Caco-2 (cell line): Measurements from ENCODE around the gene GDF7. TPM values are rescaled to one million over a fixed set of nuclear protein-coding genes. Genes with fewer than 3 reads are reported as not detected.

Experiments
- BruUV-seq: library from RNA; stranded (reverse); fragments of 400-500 nt; replicated peaks from 2 replicates; lab custom pipeline; 2021; lab: Mats Ljungman, UMichigan
- CTCF ChIA-PET: fragments of 300-600 bp; sonication (Branson Sonifier 250); formaldehyde crosslinking; loops from one replicate; lab custom pipeline; 2022; ENCODE audit warnings: antibody characterized with exemption; lab: Charles Lee
- POLR2A ChIA-PET: fragments of 300-600 bp; sonication (Branson Sonifier 250); formaldehyde crosslinking; loops from one replicate; lab custom pipeline; 2022; ENCODE audit warnings: antibody characterized with exemption; lab: Charles Lee
- DNase-seq, 2 experiments: peaks; one replicate each; pipeline versions ENCODE4 v3.0.0 to v3.0.0-alpha.2; 2020 to 2022
- H3K27me3 ChIP-seq: replicated peaks from 2 replicates; pipeline ENCODE4 v1.6.0; 2011; ENCODE audit warnings: low read length; ENCODE audit not compliant: control insufficient read depth, insufficient read depth
- H3K36me3 ChIP-seq: 2 replicates; pipeline ENCODE4 v1.5.1; 2011; ENCODE audit warnings: low read length; ENCODE audit not compliant: control insufficient read depth, insufficient read depth
- H3K4me1 ChIP-seq: fragments of 250-450 bp; sonication (Bioruptor Pico); 2 replicates; pipeline ENCODE4 v1.5.1; 2020; ENCODE audit warnings: mild to moderate bottlenecking
- H3K4me3 ChIP-seq: 2 replicates; pipeline ENCODE4 v1.5.1; 2011; ENCODE audit warnings: low read depth, mild to moderate bottlenecking, control low read depth, low read length
- H3K9me3 ChIP-seq: fragments of 250-450 bp; sonication (Bioruptor Pico); 2 replicates; pipeline ENCODE4 v1.5.1; 2020; ENCODE audit warnings: mild to moderate bottlenecking, moderate library complexity
- H3K27ac Mint-ChIP-seq: one replicate; pipeline ENCODE4 v1.8.0; 2022; ENCODE audit warnings: mixed read lengths; ENCODE audit not compliant: unreplicated experiment
- H3K27me3 Mint-ChIP-seq: one replicate; pipeline ENCODE4 v1.8.0; 2022; ENCODE audit warnings: mixed read lengths; ENCODE audit not compliant: insufficient read depth, unreplicated experiment
- H3K36me3 Mint-ChIP-seq: one replicate; pipeline ENCODE4 v1.8.0; 2022; ENCODE audit warnings: mild to moderate bottlenecking, mixed read lengths; ENCODE audit not compliant: insufficient read depth, unreplicated experiment
- H3K4me1 Mint-ChIP-seq: one replicate; pipeline ENCODE4 v1.8.0; 2022; ENCODE audit warnings: low read depth, mixed read lengths; ENCODE audit not compliant: unreplicated experiment
- H3K4me3 Mint-ChIP-seq: one replicate; pipeline ENCODE4 v1.8.0; 2022; ENCODE audit warnings: mild to moderate bottlenecking, moderate library complexity, mixed read lengths; ENCODE audit not compliant: unreplicated experiment
- H3K9me3 Mint-ChIP-seq: one replicate; pipeline ENCODE4 v1.8.0; 2022; ENCODE audit warnings: mixed read lengths; ENCODE audit not compliant: unreplicated experiment
- CTCF ChIP-seq, 2 experiments: fragments of 200-600 bp in 1 of 2; IDR thresholded peaks; 1 replicate in 1 of 2; 2 replicates in 1 of 2; pipeline versions ENCODE4 v1.5.1 to v1.8.0; 2011 to 2022; ENCODE audit warnings: antibody characterized with exemption in 1 of 2, control low read depth in 1 of 2, inconsistent platforms in 1 of 2, low read depth in 1 of 2, low read length in 1 of 2, mild to moderate bottlenecking in 1 of 2, moderate library complexity in 1 of 2; ENCODE audit not compliant: insufficient read depth in 1 of 2, severe bottlenecking in 1 of 2, unreplicated experiment in 1 of 2
- intact Hi-C: fragments of 100-400 bp; cut with micrococcal nuclease; formaldehyde crosslinking; loops from one replicate; pipeline ENCODE4 v1.10.0; 2022; ENCODE audit not compliant: unreplicated experiment
- total RNA-seq: library from RNA; stranded (reverse); gene quantifications from 2 replicates; pipeline ENCODE4 v1.2.3, GENCODE V29; 2022

GDF7 gene
- total RNA-seq, 1 experiment from 2014 or later: 1.7 TPM

GRCh38 chr2:20728114-20728758, 61.3 kb downstream of the GDF7 start:
- no peak for TF ChIP-seq CTCF (IDR thresholded peaks at IDR 0.05; ENCODE audit: insufficient read depth in 1 of 2, low read depth in 1 of 2, low read length in 1 of 2, severe bottlenecking in 1 of 2, unreplicated experiment in 1 of 2)
- Histone ChIP-seq H3K36me3 (no peaks in the 10 kb centered on the region; the same call in 1 of the 2 replicates), H3K9me3 (no peaks in the 10 kb centered on the region), H3K4me1 (peaks cover 41% of the 10 kb centered on the region), H3K27me3 (no peaks in the 10 kb centered on the region), H3K4me3 (no peak overlapping the region)
- Mint-ChIP-seq H3K4me1 (peaks cover 18% of the 10 kb centered on the region), H3K4me3 (peak overlapping the region; percentile 63), H3K27ac (peak overlapping the region; percentile 88), H3K27me3 (no peaks in the 10 kb centered on the region), H3K9me3 (no peaks in the 10 kb centered on the region), H3K36me3 (peaks cover 13% of the 10 kb centered on the region)
- intact Hi-C loops: loop anchor here (1.0 to 2.0 kb wide), 6 partner anchors 18 to 235 kb away; no protein-coding TSS in a partner anchor
- peak; percentile 93 to 94 for DNase-seq
- ChIA-PET POLR2A (interaction anchor here (0.6 to 1.3 kb wide), 4 partner anchors 20 to 281 kb away, joined by 3 to 6 read pairs (median 4); partner anchors contain the start of gene RHOB), CTCF (interaction anchor here (0.6 to 1.3 kb wide), 5 partner anchors 19 to 319 kb away, joined by 3 to 6 read pairs (median 4); no protein-coding TSS in a partner anchor)
- no TSS peak for BruUV-seq

Other genes starting within 250 kb of the GDF7 start
- gene RHOB, start 220.1 kb upstream of the GDF7 start, total RNA-seq: 20.8 and 24.1 TPM in 2 replicates
- 26.5 and 31.1 TPM in 2 replicates for gene HS1BP3, start 16.0 kb upstream of the GDF7 start, total RNA-seq
- 37.2 and 40.5 TPM in 2 replicates for gene LDAH, start 156.0 kb downstream of the GDF7 start, total RNA-seq